Lower lobe of right lung (tissue), 2 donors: ENCODE measurements around the gene MRPL10. TPM values are rescaled to one million over a fixed set of nuclear protein-coding genes. Genes with fewer than 3 reads are reported as not detected.
A peak's percentile ranks its signal among the peaks of the same experiment; 100 is the strongest.

Experiments
- ATAC-seq, 2 donors: fragments of 200-7000 bp; cut with Tn5 transposase; one replicate each; pipeline ENCODE4 v1.9.1; 2020 to 2022; ENCODE audit warnings: mild to moderate bottlenecking in 2 of 2, moderate library complexity in 2 of 2
- DNase-seq: peaks from one replicate; pipeline ENCODE4 v3.0.0-alpha.2; 2020
- H3K27ac ChIP-seq: fragments of 200-600 bp; one replicate; pipeline ENCODE4 v1.8.0; 2022
- H3K27me3 ChIP-seq: fragments of 200-600 bp; one replicate; pipeline ENCODE4 v1.8.0; 2022; ENCODE audit warnings: low read depth
- H3K36me3 ChIP-seq: fragments of 200-600 bp; one replicate; pipeline ENCODE4 v1.8.0; 2022; ENCODE audit warnings: mild to moderate bottlenecking
- H3K4me1 ChIP-seq: fragments of 200-600 bp; one replicate; pipeline ENCODE4 v1.8.0; 2022
- H3K4me3 ChIP-seq: fragments of 200-600 bp; one replicate; pipeline ENCODE4 v1.8.0; 2022; ENCODE audit warnings: mild to moderate bottlenecking
- H3K9me3 ChIP-seq: fragments of 200-600 bp; one replicate; pipeline ENCODE4 v1.8.0; 2022
- intact Hi-C: fragments of 100-400 bp; cut with DNase I; formaldehyde crosslinking; loops from one replicate; pipeline ENCODE4 v1.11.0; 2022
- total RNA-seq: library from RNA; stranded (reverse); fragmentation: NEBNext Ultra II Directional; extraction: Animal tissue kit (Norgen Biotek cat#: 25700); gene quantifications from one replicate; pipeline ENCODE4 v1.2.1, GENCODE V29; 2021
- TF ChIP-seq, protein P1 (sequence below): fragments of 200-600 bp; IDR thresholded peaks from one replicate; pipeline ENCODE4 v1.8.0; 2022; ENCODE audit warnings: antibody characterized with exemption, mild to moderate bottlenecking
- donor health status: DM: no; HTN: yes; CAD: no; lungs with severe emphysema.

MRPL10 gene
- total RNA-seq, 1 donor from 2014 or later = 33.2 TPM

DNA sequence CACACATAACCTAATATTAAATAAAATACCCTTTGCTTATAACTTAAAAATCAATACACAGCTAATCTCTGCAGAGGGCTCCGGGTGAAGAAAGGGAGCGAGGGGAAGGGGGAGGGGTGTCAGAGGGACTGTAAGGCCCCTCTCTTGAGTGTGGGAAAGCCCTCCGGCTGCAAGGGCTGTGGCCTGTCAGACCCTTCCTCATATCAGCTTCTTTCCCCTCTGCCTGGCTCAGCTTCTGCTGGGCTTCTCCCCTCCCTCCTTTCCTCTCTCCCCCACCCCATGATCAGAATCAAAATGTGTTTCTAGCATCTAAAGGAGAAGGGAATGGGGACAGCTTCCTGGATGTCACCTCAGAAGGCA lies 14.4 kb upstream of the MRPL10 start:
- DNase-seq = no peak

DNA sequence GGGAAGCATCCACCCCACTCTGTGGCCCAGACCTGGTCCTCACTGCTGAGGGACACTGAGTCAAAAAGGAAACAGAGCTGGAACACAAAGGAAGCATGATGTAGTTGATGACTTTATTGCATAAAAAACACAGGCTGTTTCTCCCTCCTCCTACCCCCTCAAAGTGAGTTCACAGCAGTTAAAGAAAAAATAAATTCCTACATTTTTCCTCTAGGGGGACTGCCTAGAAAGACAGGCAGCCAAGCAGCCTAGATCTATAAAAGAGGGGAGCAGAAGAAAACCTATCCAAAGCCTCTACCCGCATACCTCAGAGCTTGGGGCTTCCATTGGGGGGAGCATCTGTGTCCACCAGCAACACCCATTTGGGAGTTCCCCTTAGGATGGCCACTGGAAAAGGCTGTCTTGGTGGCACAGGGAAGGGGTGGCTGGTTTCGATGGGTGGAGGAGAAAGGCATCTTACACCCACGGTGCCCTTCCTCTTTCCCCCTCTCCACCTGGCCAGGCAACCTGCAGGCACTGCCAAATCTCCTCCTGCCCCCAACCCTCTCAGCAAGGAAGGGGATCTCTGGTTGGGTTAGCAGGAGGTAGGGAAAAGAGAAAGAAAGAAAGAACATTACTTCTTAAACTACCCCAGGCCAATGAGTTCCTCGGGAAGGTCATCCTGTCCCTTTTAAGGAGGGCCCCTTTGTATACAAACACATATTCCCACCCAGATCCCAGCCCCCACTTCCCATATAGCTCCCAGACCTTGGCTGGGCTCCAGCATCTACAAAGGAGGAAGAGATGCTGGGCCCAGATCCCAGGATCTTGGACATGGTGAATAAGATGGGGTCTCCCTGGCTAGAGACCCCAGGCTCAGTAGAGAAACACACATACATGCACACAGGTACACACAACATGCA lies 13.7 kb upstream of the MRPL10 start:
- no peak for DNase-seq
- intact Hi-C loops = loop anchor here (5.0 kb wide), 1 partner anchor 47 kb away; no protein-coding TSS in a partner anchor
- Histone ChIP-seq H3K27me3 (peaks cover 59% of the 10 kb centered on the region), H3K36me3 (no peaks in the 10 kb centered on the region), H3K4me1 (peaks cover 56% of the 10 kb centered on the region), H3K4me3 (no peak overlapping the region), H3K9me3 (no peaks in the 10 kb centered on the region), H3K27ac (no peak overlapping the region)
- TF ChIP-seq, protein P1, sequence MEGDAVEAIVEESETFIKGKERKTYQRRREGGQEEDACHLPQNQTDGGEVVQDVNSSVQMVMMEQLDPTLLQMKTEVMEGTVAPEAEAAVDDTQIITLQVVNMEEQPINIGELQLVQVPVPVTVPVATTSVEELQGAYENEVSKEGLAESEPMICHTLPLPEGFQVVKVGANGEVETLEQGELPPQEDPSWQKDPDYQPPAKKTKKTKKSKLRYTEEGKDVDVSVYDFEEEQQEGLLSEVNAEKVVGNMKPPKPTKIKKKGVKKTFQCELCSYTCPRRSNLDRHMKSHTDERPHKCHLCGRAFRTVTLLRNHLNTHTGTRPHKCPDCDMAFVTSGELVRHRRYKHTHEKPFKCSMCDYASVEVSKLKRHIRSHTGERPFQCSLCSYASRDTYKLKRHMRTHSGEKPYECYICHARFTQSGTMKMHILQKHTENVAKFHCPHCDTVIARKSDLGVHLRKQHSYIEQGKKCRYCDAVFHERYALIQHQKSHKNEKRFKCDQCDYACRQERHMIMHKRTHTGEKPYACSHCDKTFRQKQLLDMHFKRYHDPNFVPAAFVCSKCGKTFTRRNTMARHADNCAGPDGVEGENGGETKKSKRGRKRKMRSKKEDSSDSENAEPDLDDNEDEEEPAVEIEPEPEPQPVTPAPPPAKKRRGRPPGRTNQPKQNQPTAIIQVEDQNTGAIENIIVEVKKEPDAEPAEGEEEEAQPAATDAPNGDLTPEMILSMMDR = no peak
- no peak for ATAC-seq

More for the DNA sequence above, 14.4 kb upstream of the MRPL10 start:
- Histone ChIP-seq H3K4me1 (peaks cover 54% of the 10 kb centered on the region), H3K27me3 (peaks cover 65% of the 10 kb centered on the region), H3K27ac (no peak overlapping the region), H3K36me3 (no peaks in the 10 kb centered on the region), H3K9me3 (no peaks in the 10 kb centered on the region), H3K4me3 (no peak overlapping the region)
- intact Hi-C loops = no loop called here
- TF ChIP-seq, protein P1 = no peak
- ATAC-seq = no peak

DNA sequence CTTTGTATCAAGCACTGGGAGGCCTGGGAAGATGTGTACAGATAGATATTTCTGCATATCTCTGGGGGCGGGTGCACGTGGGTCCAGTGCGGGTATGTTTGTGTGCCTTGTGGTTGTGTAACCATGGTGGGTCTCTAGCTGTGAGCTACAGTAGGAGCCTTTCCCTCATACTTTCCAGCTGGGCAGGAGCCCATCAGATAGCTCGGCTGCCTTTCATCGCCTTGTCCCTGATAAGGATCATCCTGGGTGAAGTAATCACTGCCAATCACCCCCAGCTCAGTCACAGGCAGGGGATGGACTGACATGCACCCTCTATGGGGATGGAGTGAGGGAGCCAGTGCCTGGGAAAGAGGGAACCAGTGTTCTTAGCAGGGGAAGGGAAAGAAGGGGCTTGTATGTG lies 12.9 kb upstream of the MRPL10 start:
- H3K36me3 ChIP-seq = no peaks in the 10 kb centered on the region
- peaks cover 52% of the 10 kb centered on the region for H3K27me3 ChIP-seq
- H3K9me3 ChIP-seq = no peaks in the 10 kb centered on the region
- peaks cover 64% of the 10 kb centered on the region for H3K4me1 ChIP-seq
- DNase-seq (no peak), ATAC-seq (no peak)
- intact Hi-C loops = loop anchor here (5.0 kb wide), 1 partner anchor 48 kb away; no protein-coding TSS in a partner anchor
- no peak overlapping the region for H3K27ac ChIP-seq
- TF ChIP-seq, protein P1 = no peak
- no peak overlapping the region for H3K4me3 ChIP-seq

DNA sequence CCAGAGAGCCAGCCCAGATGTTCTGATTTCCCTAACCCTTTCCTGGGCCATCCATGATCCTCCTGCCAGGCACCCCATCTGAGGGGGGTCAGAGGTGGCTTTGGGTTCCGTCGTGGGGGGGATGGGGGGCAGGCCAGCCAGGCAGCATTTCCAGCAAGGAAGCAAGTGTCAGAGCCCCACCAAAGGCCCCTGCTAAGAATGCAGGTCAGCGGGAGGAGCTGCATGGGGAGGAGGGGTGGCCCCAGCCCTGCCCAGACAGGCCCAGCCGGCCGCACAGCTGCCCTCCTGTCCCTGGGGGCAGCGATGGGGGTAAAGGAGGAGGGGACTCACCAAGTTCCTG lies 12.0 kb upstream of the MRPL10 start:
- H3K27me3 ChIP-seq = peaks cover 44% of the 10 kb centered on the region
- H3K4me1 ChIP-seq = peaks cover 66% of the 10 kb centered on the region
- peaks cover 5% of the 10 kb centered on the region for H3K36me3 ChIP-seq
- H3K9me3 ChIP-seq = no peaks in the 10 kb centered on the region
- intact Hi-C loops = loop anchor here (5.0 kb wide), 1 partner anchor 49 kb away; no protein-coding TSS in a partner anchor
- ATAC-seq (no peak), DNase-seq (no peak)
- no peak overlapping the region for H3K27ac ChIP-seq
- TF ChIP-seq, protein P1 = no peak
- H3K4me3 ChIP-seq = no peak overlapping the region

DNA sequence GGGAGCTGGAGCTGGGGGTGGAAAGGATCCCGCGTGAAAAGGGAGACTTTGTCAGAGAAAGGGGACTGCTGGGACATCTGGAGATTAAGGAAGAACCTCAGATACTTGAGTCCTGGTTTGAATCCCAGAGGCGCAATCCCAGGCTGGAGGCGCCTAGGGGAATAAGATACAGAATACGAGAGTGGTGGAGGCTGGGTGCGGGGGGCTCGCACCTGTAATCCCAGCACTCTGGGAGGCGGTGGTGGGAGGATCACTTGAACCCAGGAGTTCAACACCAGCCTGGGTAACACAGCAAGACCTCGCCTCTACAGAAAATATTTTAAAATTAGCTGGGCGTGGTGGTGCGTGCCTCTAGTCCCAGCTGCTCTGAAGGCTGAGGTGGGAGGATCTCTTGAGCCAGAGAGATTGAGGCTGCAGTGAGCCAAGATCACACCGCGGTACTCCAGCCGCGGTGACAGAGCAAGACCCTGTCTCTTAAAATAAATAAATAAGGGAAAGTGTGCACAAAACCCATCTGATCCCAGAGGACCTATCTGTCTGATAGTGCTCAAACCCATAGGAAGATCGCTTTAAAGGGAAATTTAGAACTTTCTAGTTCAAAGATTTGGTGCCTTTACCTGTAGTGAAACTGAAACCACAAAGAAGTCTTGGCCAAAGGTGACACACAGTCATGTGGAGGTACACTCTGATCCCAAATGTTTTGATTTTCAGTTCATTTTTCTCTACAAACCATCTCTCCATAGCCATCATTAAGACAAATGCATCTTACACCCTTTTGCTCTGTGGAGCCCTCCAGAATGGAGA lies 10.3 kb upstream of the MRPL10 start:
- TF ChIP-seq, protein P1 = no peak
- Histone ChIP-seq H3K4me3 (peak overlapping the region; percentile 99), H3K4me1 (peaks cover 67% of the 10 kb centered on the region), H3K27me3 (peaks cover 27% of the 10 kb centered on the region), H3K36me3 (peaks cover 15% of the 10 kb centered on the region), H3K9me3 (no peaks in the 10 kb centered on the region), H3K27ac (peak overlapping the region; percentile 75)
- no peak for DNase-seq
- intact Hi-C loops = loop anchor here (5.0 kb wide), 1 partner anchor 51 kb away; no protein-coding TSS in a partner anchor
- no peak for ATAC-seq
